SK-N-MC (cell line): ENCODE measurements around the gene COBL.

Experiments used
- EZH2 ChIP-seq: fragments of 200-600 bp; sonication (generic); IDR thresholded peaks from one replicate; pipeline ENCODE4 v1.6.1; 2017; ENCODE audit warnings: antibody characterized with exemption
- FOXP2 ChIP-seq: optimal IDR thresholded peaks from 2 replicates; pipeline ENCODE3; 2011; ENCODE audit warnings: mild to moderate bottlenecking, moderate library complexity; ENCODE audit not compliant: insufficient read depth; ENCODE audit errors: extremely low read length, control extremely low read depth
- POLR2AphosphoS5 ChIP-seq: IDR thresholded peaks from 2 replicates; pipeline ENCODE4 v1.6.1; 2012; ENCODE audit warnings: mild to moderate bottlenecking, low read depth, low read length, borderline replicate concordance

DNA sequence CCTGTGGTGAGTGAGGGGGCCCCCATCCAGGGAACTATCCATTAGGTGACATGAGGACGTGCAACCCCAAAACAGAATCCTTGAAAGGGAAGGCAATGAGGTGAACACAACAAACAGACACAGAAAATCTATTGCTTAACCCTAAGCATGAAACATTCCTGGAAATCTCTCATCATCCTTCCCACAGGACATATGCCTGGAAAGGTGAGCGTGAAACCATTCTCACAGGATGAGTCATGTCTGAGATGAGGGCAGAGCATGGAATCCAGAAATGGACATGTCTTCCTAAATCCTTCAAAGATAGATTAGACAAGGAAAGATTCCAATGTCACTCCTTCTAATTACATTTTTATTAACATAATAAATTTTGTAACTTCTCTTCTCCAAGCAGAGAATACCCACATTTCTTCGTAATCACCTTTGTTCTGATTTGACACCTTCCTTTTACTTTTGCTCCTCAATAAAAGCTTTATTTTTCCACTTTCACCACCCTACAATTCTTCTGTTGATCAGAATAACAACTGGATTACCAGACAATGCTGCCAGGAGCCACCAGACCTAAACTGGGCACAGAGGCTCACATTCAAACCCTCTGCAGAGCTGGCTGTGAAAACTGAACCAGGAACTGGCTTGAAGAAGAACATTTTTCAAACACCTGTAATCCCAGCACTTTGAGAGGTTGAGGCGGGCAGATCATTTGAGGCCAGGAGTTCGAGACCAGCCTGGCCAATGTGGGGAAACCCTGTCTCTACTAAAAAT is 67.2 kb downstream of the COBL start:
- TF ChIP-seq POLR2AphosphoS5 (no peak), EZH2 (no peak), FOXP2 (no peak)
